NCI-H1092 (cell line): ENCODE results near the gene BSN.
"Not testable (repeated sequence)": the region's sequence is repeated elsewhere in the genome, so short reads cannot be mapped to it uniquely, and the experiment has no call there.

Experiments
- DNase-seq: peaks from one replicate; lab custom pipeline; 2025; lab: John Stamatoyannopoulos, UW

The BSN gene

DNA sequence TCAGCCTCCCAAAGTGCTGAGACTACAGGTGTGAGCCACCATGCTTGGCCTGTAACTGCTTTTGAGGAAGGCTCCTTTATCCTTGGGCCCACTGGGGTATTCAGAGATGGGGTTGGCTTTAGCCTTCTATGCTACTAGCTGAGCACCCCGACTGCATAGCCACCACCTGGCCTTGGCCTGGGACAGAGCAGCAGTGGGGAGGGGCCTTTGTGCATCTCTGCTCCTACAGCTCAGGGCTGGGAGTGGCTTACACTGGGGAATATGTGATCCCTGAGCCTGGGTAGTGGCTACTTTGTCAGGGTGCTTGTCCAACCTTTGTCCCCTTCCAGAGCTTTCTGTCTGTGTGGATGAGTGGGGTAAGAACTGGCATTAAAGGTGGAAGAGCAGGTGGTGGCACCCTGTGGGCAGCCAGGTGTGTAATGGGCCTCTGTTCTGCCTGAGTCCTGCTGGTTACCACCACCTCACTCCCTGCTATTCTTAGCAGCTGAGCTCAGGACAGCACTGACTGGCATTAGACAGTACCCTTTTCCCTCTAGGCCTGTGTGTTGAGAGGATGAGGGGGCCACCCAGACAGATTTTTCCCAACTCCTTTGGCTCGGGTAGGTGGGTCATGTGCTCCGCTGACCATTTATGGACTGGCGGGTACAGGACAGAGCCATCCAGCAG is 141.2 kb downstream of the BSN start:
- DNase-seq = not testable (repeated sequence)

DNA sequence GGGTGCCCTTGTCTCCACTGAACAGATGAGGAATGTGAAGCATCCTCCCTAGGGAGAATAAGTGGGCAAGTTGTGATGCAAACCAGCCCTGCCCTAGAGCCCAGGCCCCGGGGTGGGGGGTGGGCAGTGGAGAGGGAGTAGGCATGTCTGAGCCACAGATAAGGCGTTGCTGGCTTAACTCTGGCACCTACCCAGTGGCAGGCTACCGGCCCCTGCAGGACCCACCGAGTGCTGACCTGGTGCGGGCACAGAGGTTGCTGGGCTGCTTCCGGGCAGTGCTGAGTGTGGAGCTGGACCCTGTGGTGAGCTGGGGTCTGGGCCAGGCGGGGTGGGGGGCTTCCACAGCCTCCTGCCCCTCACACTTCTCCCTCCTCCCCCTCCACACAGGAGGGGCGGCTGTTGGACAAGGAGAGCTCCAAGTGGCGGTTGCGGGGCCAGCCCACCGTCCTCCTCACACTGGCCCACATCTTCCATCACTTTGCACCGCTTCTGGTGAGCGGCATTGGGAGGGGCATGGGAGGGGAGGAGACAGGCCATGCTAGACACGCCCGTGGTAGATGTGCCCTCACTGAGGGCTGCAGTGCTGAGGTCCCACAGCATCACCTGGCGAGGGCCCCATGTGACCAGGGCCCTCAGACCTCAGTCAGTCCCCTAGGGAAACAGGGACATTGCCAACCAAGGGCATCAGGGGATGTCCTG is 145.2 kb downstream of the BSN start:
- DNase-seq = no peak

DNA sequence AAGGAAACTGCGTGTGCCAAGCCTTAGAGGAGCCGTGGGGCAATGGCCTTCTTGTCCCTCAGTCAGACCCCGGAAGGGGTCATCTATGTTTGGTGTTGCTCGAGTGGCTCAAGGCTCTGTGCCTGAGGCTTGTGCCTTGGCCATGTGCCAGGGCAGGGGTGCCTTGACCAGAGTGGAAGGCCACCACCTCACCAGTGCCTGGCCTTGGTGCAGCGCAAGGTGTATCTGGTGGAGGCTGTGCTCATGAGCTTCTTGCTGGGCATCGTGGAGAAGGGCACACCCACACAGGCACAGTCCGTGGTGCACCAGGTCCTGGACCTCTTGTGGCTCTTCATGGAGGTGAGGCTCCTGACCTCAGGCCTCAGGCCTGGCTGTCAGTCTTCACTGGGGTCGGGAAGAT is 145.7 kb downstream of the BSN start:
- no peak for DNase-seq

DNA sequence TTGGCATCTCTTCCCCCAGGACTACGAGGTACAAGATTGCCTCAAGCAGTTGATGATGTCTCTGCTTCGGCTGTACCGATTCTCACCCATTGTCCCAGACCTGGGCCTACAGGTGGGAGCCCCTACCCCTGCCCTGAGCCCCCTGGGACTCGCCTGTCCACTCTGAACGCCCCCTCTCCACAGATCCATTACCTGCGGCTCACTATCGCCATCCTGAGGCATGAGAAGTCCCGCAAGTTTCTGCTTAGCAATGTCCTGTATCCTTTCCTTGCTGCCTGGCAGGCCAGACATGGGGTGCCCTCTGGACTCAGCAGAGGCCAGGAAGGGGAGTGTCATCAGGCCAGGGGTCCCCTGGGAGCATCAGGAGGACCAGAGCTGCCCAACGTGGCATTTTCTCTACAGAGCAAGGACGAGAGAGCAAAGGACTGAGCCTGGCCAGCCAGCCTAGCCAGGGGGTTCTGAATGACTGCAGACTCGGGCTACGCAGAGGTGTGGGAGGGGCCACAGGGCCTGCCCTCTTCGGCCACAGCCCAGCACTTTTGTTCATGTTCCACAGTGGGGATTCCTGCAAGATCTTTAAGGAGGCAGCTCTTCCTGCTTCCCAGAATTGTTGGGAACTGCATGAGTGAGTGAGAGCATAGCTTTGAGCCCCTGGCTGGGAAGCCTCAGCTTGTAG is 146.3 kb downstream of the BSN start:
- DNase-seq = no peak

DNA sequence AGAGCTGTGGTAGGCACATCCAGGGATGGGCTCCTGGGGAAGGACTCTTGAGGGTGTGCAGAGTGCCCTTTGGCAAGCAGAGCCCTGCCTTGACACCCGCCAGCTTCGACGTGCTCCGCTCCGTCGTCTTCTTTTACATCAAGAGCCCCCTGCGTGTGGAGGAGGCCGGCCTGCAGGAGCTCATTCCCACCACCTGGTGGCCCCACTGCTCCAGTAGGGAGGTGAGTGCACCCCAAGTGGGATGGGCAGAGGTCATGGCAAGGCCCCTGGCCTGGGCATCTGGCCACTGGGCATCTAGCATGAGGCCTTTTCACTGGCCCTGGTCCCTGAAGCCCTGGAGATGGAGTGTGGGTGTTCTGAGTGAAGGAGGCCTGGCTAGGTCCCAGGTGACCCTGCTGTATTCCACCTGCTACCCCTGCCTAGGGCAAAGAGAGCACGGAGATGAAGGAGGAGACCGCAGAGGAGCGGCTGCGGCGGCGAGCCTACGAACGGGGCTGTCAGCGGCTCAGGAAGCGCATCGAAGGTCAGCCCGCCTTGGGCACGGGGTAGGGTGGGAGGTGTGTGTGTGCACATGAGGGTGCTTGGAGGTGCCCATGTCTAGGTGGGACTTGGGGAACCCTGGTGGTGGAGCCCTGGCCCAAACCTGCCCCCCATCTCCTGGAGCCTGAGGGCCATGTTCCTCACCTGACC is 147.3 kb downstream of the BSN start:
- DNase-seq = no peak

DNA sequence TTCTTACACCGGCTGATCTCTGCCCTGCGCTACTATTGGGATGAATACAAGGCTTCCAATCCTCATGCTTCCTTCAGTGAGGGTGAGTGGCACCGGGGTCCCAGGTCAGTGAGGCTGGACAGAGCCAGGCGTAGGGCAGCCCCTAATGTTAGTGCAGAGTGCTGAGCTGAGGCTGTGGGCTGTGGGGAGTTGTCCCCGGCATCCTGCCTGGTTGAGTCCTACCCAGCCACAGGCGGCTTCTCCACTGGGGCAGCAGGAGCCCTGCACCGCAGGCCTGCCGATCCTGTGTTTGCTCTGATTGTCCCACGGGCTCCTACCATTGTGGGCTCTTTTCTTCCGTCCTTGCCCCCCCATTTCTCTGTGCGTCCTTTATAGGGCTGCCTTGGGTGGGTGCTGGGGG is 148.4 kb downstream of the BSN start:
- no peak for DNase-seq

DNA sequence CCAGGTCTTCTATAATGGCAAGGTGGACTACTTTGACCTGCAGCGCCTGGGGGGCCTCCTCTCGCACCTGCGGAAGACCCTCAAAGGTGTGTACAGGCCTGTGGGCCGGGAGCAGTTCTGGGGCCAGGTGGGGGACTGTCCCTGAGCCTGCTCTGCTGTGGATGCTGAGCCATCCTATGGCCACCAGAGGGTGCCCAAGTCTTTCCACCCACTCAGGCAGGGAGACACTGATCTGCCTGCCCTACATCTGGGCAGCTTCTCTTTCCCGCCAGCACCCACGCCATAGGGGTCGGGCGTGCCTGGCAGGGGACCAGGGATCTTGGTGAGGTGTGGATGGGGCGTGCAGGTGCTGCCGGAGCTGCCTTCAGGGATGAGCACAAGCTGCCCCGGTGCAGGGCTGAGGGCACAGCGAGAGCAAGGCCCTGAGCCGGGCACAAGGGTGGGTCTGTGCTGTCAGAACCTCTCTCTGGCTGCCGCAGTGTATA is 149.2 kb downstream of the BSN start:
- no peak for DNase-seq

DNA sequence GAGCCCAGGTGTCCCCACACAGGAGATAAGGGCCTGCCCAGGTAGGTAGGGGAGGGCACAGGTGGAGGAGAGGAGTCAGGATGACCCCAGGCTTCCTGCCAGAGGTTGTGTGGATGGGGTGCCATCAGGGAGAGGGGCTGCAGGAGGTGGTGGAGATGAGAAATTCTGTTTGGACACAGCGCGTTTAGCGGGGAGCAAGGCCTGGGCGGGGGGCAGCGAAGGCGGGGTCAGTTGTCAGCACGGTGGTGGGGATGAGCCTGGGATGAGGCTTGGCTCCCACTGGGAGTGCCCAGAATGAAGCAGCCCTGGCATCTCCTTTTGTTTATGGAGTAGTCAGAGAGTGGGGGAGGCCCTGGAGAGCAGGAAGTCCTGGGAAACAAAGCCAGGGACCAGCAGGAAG is 149.7 kb downstream of the BSN start:
- no peak for DNase-seq

DNA sequence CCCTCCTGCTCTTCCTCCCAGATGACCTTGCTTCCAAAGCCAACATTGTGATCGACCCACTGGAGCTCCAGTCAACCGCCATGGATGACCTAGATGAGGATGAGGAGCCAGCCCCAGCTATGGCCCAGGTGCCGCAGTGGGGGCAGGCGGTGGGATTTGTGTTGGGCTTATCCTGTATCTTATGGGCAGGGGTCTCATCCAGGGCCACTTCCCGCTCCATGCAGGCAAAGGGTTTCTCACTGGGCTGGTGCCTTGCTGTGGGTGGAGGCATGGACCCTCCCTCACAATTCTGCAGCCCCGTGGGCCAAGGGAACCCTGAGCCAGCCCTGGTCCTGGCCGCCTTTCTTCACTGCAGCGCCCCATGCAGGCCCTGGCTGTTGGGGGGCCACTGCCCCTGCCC is 150.4 kb downstream of the BSN start:
- DNase-seq = no peak

DNA sequence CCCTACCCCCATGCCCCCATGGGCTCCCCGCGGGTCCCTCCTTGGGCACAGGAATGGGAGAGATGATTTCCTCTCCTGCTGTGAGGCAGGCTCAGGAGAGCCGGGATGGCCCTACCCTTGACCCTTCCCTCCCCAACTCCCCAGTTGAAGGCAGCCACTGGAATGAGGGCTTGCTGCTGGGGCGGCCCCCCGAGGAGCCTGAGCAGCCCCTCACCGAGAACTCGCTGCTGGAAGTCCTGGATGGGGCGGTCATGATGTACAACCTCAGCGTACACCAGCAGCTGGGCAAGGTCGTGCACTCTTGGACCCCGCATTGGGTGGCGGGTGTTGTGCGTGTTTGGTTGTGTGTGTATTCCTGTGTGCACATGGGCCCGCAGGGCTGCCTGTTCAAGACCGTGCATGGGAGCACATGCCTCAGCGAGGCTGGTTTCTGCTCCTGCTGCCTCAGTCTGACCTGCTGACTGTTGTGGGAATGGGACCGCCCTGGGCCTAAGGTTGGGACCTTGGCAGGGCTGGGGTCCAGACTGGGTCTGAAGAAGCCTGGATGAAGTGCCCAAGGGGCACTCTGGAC is 151.2 kb downstream of the BSN start:
- no peak for DNase-seq

DNA sequence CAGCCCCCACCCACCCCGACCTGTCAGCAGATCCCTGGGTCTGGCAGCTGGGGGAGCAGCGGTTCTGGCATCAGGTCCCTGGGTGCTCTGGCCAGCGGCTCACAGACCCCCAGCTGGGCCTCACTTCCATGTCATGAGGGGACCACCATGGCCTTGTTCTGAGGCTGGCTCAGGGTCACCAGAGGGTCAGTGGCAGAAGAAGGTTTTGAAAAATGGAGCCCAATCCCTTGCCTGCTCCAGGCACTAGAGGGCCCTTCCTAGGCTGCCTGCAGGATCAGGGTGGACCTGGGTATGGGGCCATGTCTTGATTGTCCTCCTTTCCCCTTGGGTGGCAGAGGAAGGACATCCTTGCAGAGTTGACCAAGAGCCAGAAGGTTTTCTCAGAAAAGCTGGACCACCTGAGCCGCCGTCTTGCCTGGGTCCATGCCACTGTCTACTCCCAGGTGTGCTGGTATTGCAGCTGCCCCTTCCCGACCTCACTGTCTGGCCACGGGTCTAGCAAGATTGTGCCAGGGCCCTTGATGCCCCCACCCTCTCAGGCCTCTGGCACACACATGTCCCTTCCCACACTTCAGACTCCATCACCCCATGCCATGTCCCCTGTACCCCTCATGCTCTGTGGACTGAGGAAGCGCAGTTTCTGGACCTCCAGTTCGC is 152.3 kb downstream of the BSN start:
- DNase-seq = no peak

DNA sequence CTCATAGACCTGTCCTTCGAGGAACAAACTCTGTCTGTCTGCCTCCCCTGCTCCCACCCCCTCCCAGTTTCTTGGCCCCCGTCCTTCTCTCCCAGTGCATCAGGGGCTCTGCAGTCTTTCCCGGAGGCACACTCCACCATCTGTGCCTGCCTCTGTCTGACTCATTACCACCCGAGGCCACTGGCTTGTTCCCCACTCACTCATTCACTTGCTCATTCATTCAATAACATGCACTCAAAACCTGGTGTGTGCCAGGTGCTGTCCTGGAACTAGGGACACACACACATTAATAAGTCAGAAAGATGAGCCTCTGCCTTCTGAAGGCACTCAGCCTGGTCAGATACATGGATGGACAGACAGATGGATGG is 152.8 kb downstream of the BSN start:
- no peak for DNase-seq

DNA sequence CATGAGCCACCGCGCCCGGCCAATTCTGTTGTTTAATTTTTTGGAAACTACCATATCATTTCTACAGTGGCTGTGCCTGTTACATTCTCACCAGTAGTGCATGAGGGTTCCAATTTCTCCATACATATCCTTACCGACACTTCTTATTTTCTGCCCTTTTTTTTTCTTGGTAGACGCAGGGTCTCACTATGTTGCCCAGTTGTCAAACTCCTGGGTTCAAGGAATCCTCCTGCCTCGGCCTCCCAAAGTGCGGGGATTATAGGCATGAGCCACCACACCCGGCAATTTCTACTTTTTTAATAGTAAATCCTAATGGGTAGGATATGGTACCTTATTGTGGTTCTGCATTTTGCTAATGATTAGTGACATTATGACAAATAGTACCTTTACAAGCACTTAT is 155.6 kb downstream of the BSN start:
- DNase-seq = no peak

DNA sequence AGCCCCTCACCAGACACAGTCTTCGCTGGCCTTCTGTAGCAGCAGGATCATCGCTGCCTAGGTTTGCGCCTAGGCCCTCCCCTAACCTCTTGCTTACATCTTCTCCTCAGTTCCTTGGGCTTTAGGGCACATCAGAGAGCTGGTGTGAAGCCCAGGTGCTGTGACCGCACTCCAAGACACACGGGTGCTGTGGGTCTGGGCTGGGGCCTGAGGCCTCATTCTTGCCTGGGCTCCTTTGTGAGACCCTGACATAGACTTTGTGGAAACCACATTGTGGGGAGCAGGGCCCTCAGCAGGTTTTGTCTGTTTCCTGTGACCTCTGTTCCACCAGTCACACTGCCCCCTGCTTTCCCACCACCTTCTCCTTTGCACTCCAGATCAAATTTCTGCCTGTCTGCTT is 157.2 kb downstream of the BSN start:
- no peak for DNase-seq

DNA sequence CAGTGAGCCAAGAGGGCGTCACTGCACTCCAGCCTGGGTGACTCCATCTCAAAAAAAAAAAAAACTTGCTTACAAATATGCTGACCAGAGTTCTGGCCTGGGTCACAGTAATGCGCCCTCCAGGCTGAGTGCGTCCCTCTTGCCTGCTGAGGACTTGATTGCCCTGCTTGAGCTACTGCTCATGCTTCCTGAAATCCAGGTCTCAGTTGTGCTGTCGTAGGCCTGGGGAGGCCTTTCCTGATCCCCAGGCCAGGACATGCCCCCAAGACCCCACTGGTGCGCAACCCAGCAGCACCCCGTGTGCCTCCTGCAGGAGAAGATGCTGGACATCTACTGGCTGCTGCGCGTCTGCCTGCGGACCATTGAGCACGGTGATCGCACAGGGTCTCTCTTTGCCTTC is 157.9 kb downstream of the BSN start:
- no peak for DNase-seq

DNA sequence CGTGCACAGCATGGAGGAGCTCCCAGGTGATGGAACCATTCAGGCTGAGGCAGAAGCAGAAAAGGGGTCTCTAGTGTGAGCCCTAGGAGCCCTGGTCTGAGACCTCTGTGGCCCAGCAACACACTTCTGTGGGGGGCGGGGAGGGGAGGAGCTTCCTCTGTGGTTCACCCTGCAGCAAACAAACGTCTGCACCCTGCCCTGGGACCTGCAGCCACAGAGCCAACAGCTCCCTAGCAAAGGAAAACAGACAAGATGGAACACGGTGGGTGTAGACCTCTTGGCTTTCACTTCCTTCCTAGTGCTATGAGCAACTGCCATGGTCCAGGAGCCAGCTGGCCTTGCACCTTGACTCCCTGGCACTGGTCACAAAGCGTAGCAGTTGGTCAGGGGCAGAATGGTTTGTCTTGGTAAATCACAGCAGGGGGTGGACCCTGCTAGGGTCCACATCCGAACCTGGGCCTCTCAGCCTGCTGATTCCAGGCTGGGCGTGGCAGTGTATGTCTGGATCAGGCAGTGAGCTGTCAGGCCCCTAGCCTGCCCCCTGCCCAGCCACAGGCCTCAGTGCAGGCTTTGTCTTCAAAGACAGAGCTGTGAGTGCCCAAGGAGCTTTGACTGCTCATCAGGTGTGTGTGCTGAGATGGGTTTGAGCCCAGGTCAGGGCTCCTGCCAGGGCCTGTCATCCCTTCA is 158.5 kb downstream of the BSN start:
- no peak for DNase-seq

DNA sequence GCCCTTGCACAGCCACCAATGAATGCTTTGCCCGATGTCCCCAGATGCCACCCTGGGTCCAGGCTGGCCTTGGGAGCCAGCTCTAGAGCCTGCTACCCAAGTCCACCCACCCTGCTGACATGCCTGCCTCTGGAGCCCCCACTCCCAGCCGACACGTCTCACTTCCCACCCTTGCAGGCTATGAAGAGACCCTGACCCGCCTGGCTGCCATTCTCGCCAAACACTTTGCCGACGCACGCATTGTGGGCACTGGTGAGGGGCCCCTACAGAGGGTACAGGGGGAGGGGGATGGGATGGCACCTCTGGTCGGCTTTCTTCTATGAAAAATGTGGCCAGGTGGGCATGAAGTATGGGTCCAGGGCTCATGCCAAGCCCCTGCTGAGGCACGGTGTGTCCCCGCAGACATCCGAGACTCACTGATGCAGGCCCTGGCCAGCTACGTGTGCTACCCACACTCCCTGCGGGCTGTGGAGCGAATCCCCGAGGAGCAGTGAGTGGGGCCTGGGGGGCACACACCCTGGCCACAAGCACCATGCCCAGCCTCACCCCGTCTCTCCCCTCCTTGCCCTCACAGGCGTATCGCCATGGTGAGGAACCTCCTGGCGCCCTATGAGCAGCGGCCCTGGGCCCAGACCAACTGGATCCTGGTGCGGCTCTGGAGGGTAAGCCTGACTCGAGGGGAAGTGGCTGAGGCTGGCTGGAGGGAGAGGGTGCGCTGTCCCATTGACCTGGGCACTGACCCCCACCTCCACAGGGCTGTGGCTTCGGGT is 159.2 kb downstream of the BSN start:
- DNase-seq = no peak

DNA sequence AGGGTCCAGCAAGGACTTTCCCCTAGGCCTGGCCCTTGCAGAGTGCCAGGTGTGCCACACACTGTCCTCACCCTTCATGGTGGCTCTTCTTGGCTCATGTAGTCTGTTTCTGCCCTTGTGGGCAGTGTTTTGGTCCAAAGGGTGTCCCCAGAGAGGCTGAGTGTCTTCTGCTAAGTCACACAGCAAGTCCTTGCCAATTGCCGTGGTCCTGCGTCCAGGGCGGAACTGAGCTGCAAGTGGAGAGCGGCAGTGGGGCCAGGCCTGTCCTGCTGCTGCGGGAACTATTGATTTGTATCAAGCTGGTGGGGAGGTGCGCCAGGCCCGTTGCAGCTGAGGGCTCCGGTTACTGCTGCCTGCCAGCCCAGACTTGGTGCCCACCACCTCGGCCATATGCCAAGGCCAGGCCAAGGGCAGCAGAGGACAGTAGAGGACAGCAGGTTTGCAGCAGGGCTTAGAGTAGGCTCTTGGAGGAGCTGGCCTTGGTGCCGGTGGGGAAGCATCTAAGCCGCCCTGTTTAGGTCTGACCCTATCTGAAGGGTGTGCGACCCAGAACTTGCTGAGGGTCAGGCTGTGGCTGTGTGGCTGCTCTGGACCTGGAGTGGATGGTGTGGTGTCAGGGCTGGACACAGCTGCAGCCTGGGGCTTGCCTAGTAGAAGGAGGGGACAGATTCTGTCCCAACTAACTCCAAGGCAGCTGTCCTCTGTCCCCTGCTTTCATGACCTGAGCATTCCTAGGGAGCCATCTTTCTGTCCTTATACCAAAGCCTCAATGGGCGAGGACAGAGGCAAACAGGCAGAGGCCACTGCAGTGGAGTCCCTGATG is 160.7 kb downstream of the BSN start:
- DNase-seq = no peak

DNA sequence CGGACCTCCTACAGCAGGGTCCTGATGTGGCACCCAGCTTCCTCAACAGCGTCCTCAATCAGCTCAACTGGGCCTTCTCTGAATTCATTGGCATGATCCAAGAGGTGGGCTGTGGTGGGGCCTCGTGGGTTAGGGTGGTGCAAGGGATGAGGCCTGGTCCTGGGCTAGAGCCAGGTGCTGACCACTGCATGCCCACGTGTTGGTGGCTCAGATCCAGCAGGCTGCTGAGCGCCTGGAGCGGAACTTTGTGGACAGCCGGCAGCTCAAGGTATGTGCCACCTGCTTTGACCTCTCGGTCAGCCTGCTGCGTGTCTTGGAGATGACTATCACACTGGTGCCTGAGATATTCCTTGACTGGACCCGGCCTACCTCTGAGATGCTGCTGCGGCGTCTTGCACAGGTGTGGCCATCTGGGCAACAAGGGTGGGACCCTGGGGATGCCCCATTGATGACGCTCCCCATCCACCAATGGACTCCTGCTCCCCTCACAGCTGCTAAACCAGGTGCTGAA is 161.4 kb downstream of the BSN start:
- DNase-seq = no peak
